ENCODE data around the gene SNX32. TPM values are rescaled to one million over a fixed set of nuclear protein-coding genes. Genes with fewer than 3 reads are reported as not detected.

SNX32 gene
- total and polyA plus RNA-seq, 2 of the 13 experiments (the other 11 are each of a cell fraction or from before 2014, with no cell fraction given) = 0.09 to 0.34 TPM

GRCh38 chr11:65860278-65861164 is 26.8 kb downstream of the SNX32 start, which contains the start of gene MUS81 (continued):
- TF ChIP-seq GZF1 (CRISPR knock-in tag; IDR thresholded peaks at IDR 0.05) = 0 out of 2 replicates have a peak, but pooled peaks have one; percentile 58
- peak; percentile 77 for TF ChIP-seq MED8 (CRISPR knock-in tag; IDR thresholded peaks at IDR 0.05; ENCODE audit: insufficient replicate concordance)
- peak; percentile 96 for TF ChIP-seq KAT8 (CRISPR knock-in tag; IDR thresholded peaks at IDR 0.05)
- no peak for TF ChIP-seq ATF7 (IDR thresholded peaks at IDR 0.05)
- no peak; the same call in 1 of the 2 replicates for TF ChIP-seq ATF7 (CRISPR knock-in tag; IDR thresholded peaks at IDR 0.05)
- peak; percentile 35; the same call in 1 of the 2 replicates for TF ChIP-seq PAXIP1 (CRISPR knock-in tag; conservative IDR thresholded peaks at IDR 0.05)
- peak; percentile 56; the same call in 1 of the 2 replicates for TF ChIP-seq SP2 (CRISPR knock-in tag; IDR thresholded peaks at IDR 0.05)
- TF ChIP-seq, protein P1, sequence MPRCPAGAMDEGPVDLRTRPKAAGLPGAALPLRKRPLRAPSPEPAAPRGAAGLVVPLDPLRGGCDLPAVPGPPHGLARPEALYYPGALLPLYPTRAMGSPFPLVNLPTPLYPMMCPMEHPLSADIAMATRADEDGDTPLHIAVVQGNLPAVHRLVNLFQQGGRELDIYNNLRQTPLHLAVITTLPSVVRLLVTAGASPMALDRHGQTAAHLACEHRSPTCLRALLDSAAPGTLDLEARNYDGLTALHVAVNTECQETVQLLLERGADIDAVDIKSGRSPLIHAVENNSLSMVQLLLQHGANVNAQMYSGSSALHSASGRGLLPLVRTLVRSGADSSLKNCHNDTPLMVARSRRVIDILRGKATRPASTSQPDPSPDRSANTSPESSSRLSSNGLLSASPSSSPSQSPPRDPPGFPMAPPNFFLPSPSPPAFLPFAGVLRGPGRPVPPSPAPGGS (CRISPR knock-in tag; IDR thresholded peaks at IDR 0.05) = no peak; the same call in 1 of the 2 replicates
- TF ChIP-seq ZNF251 (CRISPR knock-in tag; IDR thresholded peaks at IDR 0.05) = no peak
- no peak for TF ChIP-seq MTF1 (CRISPR knock-in tag; IDR thresholded peaks at IDR 0.05)
- no peak for TF ChIP-seq THAP7 (CRISPR knock-in tag; IDR thresholded peaks at IDR 0.05)
- no peak for TF ChIP-seq ZSCAN22 (CRISPR knock-in tag; IDR thresholded peaks at IDR 0.05)
- TF ChIP-seq POGZ (CRISPR knock-in tag; IDR thresholded peaks at IDR 0.05) = peak; percentile 68
- no peak for TF ChIP-seq ZNF737 (CRISPR knock-in tag; IDR thresholded peaks at IDR 0.05; ENCODE audit: borderline replicate concordance)
- TF ChIP-seq ZNF558 (CRISPR knock-in tag; IDR thresholded peaks at IDR 0.05; ENCODE audit: borderline replicate concordance) = peak; percentile 83; the same call in 1 of the 2 replicates
- TF ChIP-seq YY1 (IDR thresholded peaks at IDR 0.05; ENCODE audit: insufficient read depth, insufficient replicate concordance, low read depth, low read length) = peak; percentile 84
- peak; percentile 41 for TF ChIP-seq POGK (CRISPR knock-in tag; conservative IDR thresholded peaks at IDR 0.05)
- peak; percentile 81; the same call in 1 of the 2 replicates for TF ChIP-seq ZNF446 (CRISPR knock-in tag; IDR thresholded peaks at IDR 0.05)
- 0 out of 2 replicates have a peak, but pooled peaks have one; percentile 41 for TF ChIP-seq FOXJ3 (CRISPR knock-in tag; IDR thresholded peaks at IDR 0.05; ENCODE audit: borderline replicate concordance)
- peak; percentile 65 for TF ChIP-seq TBX2 (CRISPR knock-in tag; IDR thresholded peaks at IDR 0.05; ENCODE audit: borderline replicate concordance)
- 0 out of 2 replicates have a peak, but pooled peaks have one; percentile 24 for TF ChIP-seq ONECUT2 (CRISPR knock-in tag; IDR thresholded peaks at IDR 0.05)
